ENCODE data around the gene ADGRD2.

ADGRD2 gene

DNA sequence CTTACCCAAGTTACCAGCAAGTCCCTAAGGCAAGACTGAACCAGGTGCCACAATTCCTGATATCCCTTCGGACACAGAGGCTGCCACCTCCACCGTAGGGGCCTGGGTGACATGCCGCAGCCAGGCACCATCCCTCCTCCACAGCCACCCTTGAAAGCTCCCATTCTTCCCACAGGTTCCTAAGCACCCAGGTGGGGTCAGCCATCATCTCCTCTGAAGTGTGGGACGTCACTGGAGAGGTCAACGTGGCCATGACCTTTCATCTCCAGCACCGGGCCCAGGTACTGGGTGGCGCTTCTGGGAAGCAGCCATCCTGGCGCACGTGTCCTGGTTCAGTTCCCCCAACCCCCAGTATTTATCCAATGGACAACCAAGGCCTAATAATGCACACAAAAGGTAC is 8.2 kb downstream of the ADGRD2 start:
- Mint-ChIP-seq H3K36me3 (ENCODE audit: low read depth) (no peaks in the 10 kb centered on the region), H3K27me3 (peaks cover 4% of the 10 kb centered on the region), H3K4me1 (no peaks in the 10 kb centered on the region), H3K27ac (no peak overlapping the region), H3K9me3 (no peaks in the 10 kb centered on the region), H3K4me3 (no peak overlapping the region)
- ATAC-seq: no peak
- no peak for DNase-seq

DNA sequence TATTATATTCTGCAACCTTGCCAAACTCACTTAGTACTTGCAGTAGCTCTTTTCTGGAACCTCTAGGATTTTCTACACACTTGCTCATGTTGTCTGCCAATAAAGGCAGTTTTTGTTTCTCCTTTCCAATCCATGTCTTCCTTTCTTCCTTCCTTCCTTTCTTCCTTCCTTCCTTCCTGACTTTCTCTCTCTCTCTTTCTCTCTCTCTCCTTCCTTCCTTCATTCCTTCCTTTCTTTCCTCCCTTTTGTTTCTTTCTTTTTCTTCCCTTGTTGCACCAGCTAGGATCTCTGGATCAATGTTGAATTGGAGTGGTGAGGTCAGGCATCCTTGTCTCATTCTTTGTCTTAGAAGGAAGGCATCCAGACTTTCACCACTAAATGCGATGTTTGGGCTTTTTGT is 12.5 kb downstream of the ADGRD2 start:
- DNase-seq: no peak
- H3K27me3 Mint-ChIP-seq: peaks cover 3% of the 10 kb centered on the region
- H3K4me1 Mint-ChIP-seq: no peaks in the 10 kb centered on the region
- no peaks in the 10 kb centered on the region for H3K36me3 Mint-ChIP-seq (ENCODE audit: low read depth)
- no peaks in the 10 kb centered on the region for H3K9me3 Mint-ChIP-seq
- no peak overlapping the region for H3K27ac Mint-ChIP-seq
- no peak for ATAC-seq
- no peak overlapping the region for H3K4me3 Mint-ChIP-seq

DNA sequence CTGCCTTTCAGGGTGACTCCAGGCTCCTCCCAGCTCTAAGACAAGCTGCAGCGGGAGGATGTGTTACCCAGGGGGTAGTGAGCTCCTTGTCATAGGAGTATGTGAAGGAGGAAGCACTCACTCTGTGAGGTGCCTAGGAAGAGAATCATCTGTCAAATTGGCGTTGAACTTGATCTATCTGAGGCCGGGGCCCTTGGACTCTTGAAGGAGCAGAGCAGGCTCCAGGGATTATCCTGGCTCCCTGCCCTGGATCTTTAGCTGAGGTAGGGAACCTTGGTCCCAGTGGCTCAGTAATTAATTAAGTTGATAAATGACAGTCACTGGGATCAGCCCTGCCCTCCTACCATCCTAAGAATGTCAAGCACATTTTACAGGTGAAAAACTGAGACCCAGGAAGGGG is 15.5 kb downstream of the ADGRD2 start:
- no peak for DNase-seq
- no peaks in the 10 kb centered on the region for H3K4me1 Mint-ChIP-seq
- ATAC-seq: no peak
- H3K27ac Mint-ChIP-seq: no peak overlapping the region
- no peaks in the 10 kb centered on the region for H3K36me3 Mint-ChIP-seq (ENCODE audit: low read depth)
- peaks cover 3% of the 10 kb centered on the region for H3K27me3 Mint-ChIP-seq
- no peak overlapping the region for H3K4me3 Mint-ChIP-seq
- H3K9me3 Mint-ChIP-seq: no peaks in the 10 kb centered on the region

DNA sequence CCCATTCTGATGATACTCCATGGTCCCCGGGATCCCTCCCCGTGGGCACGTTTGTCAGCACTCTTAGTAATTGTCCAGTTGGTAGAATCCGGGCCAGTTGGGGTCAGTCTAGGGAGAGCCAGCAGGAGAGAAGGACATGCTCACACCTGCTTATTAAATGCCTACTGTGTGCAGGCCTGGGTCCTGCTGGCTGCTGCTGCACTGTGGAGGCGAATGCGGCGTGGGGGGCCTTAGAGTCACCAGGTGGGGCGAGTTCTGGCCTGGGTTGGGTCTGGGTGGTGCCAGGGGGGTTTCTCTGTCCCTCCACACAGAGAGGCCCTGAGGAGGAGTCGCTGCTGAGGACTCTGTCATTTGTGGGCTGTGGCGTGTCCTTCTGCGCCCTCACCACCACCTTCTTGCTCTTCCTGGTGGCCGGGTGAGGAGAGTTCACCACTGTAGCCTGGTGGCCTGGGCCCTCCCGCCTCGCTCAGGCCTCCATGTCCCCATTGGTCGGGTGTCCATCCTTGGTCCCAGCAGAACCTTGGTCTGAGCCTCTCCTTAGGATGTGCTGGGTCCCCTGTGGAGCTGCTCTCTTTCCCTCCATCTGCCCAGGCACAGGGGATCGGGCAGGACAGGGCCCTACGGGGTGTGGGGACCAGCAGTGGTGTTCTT is 17.3 kb downstream of the ADGRD2 start:
- DNase-seq (no peak), ATAC-seq (no peak)
- Mint-ChIP-seq H3K27me3 (peaks cover 3% of the 10 kb centered on the region), H3K27ac (no peak overlapping the region), H3K4me3 (no peak overlapping the region), H3K4me1 (no peaks in the 10 kb centered on the region), H3K9me3 (no peaks in the 10 kb centered on the region), H3K36me3 (ENCODE audit: low read depth) (no peaks in the 10 kb centered on the region)

DNA sequence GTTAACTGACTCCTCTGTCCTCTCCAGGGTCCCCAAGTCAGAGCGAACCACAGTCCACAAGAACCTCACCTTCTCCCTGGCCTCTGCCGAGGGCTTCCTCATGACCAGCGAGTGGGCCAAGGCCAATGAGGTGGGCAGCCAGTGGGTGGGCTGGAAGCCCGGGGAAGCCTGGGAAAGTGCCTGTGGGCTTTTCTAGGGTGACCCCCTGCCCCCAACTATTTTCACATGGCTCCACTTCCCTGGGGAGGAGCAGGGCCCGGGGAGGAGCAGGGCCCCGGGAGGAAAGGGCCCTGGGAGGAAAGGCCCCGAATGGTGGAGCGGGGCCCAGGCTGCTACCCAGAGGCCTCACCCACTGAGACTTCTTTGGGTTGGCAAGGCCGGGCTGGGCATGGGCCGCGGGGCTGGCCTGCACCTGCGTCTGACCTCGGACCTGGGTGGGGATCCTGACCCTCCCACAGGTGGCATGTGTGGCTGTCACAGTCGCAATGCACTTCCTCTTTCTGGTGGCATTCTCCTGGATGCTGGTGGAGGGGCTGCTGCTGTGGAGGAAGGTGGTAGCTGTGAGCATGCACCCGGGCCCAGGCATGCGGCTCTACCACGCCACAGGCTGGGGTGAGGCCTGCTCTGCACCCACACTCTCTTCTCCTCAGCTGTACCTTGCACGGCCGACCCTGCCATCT is 17.9 kb downstream of the ADGRD2 start:
- no peak for ATAC-seq
- Mint-ChIP-seq H3K9me3 (no peaks in the 10 kb centered on the region), H3K4me3 (no peak overlapping the region), H3K36me3 (ENCODE audit: low read depth) (no peaks in the 10 kb centered on the region), H3K27me3 (peaks cover 4% of the 10 kb centered on the region), H3K27ac (no peak overlapping the region), H3K4me1 (no peaks in the 10 kb centered on the region)
- no peak for DNase-seq

DNA sequence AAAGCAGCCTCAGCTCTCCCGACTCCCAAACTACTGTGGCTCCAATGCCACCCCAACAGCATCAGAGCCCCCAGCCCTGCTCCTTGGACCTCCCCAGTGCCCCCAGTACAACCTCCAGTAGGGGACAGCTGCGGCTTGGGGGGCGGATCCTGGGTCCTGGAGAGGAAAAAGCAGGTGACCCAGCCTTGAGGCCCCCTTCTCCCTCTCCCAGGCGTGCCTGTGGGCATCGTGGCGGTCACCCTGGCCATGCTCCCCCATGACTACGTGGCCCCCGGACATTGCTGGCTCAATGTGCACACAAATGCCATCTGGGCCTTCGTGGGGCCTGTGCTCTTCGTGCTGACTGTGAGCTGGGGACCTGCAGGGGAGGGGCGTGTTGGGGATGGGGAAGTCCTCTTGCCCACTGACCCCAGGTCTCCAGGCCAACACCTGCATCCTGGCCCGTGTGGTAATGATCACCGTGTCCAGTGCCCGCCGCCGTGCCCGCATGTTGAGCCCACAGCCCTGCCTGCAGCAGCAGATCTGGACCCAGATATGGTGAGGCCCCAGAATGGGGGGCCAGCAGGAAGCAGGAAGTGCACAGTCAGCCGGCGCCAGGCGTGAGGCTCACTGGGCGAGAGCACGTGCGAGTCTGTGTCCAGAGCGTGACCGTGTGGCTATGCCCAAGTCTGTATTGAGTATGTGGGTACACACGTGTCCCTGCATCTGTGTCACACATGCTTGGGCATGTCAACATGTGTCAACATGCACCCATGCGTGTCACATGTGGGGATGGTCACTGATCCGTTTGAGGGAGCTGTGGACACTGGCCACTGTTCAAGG is 19.0 kb downstream of the ADGRD2 start:
- H3K4me1 Mint-ChIP-seq: no peaks in the 10 kb centered on the region
- H3K4me3 Mint-ChIP-seq: no peak overlapping the region
- H3K36me3 Mint-ChIP-seq (ENCODE audit: low read depth): no peaks in the 10 kb centered on the region
- DNase-seq: no peak
- no peaks in the 10 kb centered on the region for H3K9me3 Mint-ChIP-seq
- peaks cover 9% of the 10 kb centered on the region for H3K27me3 Mint-ChIP-seq
- ATAC-seq: no peak
- no peak overlapping the region for H3K27ac Mint-ChIP-seq

DNA sequence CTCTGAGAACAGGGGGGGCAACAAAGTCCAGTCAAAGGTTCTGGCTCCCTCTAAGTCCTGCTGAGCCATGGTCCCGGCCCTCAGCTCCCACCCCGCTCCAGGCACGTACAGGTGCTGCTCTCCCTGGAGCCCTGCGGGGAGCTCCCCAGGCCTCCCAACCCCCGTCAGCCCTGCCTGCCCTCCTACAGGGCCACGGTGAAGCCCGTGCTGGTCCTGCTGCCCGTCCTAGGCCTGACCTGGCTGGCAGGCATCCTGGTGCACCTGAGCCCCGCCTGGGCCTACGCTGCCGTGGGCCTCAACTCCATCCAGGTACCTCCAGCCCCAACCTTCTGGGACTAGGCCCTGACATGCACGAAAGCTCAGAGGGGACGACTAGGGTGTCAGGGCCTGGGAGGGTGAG is 20.1 kb downstream of the ADGRD2 start:
- H3K36me3 Mint-ChIP-seq (ENCODE audit: low read depth): no peaks in the 10 kb centered on the region
- ATAC-seq: no peak

DNA sequence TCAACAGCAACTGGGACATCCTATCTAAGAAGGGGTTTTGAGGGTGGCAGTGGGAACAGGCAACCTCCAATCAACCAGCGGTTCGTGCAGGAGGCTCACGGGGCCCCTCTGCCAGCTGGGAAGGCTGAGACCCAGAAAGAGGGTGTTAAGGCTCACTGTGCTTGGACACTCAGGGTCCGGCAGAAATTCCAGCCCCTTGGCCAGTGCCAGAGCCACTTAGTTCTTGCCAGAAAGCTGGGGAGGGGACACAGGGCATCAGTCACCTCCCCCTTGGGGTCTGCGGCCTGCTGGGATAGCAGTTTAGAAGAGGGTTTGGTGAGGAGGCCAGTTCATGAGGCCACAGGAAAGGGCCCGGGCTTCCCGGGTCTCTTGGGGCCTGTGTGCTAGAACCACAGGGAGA is 20.5 kb downstream of the ADGRD2 start:
- no peaks in the 10 kb centered on the region for H3K36me3 Mint-ChIP-seq (ENCODE audit: low read depth)
- DNase-seq (no peak), ATAC-seq (no peak)
- H3K27me3 Mint-ChIP-seq: peaks cover 7% of the 10 kb centered on the region
- no peak overlapping the region for H3K27ac Mint-ChIP-seq
- H3K4me1 Mint-ChIP-seq: no peaks in the 10 kb centered on the region
- H3K9me3 Mint-ChIP-seq: no peaks in the 10 kb centered on the region
- H3K4me3 Mint-ChIP-seq: no peak overlapping the region

More for the DNA sequence above, 20.1 kb downstream of the ADGRD2 start:
- Mint-ChIP-seq H3K27ac (no peak overlapping the region), H3K4me3 (no peak overlapping the region), H3K9me3 (no peaks in the 10 kb centered on the region), H3K27me3 (peaks cover 7% of the 10 kb centered on the region), H3K4me1 (no peaks in the 10 kb centered on the region)
- DNase-seq: no peak

DNA sequence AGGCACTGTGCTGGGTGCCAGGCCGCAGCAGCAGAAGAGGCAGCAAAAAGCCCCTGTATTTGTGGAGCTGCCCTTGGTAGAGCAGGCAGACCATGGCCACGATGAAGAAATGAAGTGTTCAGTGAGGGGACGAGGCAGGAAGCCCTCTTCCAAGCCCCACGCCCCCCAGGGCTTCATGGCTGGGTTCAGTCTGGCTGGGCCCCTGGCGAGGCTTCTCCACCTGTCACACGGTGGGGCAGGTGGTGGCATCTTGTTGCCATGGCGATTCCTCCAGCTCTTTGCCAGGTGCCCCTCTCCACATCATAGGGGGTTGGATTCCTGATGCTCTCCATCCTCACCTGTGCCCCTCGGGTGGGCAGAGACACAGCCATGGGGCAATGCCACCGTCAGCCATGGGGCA is 21.5 kb downstream of the ADGRD2 start:
- no peak overlapping the region for H3K27ac Mint-ChIP-seq
- H3K36me3 Mint-ChIP-seq (ENCODE audit: low read depth): no peaks in the 10 kb centered on the region
- H3K4me1 Mint-ChIP-seq: no peaks in the 10 kb centered on the region
- DNase-seq (no peak), ATAC-seq (no peak)
- H3K4me3 Mint-ChIP-seq: no peak overlapping the region
- no peaks in the 10 kb centered on the region for H3K9me3 Mint-ChIP-seq
- H3K27me3 Mint-ChIP-seq: peaks cover 10% of the 10 kb centered on the region

DNA sequence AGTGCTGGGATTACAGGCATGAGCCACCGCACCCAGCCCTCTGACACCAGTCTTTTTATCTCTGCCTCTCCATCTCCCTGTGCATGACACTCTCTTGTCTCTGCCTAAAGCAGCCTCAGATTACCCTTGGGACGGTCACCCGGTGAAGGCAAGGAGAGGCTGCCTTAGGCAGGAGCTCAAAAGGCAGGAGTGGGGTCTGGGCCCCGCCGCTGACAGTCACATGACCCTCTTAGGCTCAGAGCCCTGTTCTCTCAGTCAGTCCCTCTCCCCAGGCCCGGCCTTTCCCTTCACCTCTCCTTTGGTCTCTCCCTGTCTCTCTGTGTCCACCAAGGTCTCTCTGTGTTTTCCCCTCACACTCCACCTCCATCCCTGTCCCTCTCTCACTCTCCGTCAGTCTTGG is 22.5 kb downstream of the ADGRD2 start:
- ATAC-seq: no peak
- peaks cover 13% of the 10 kb centered on the region for H3K27me3 Mint-ChIP-seq
- no peaks in the 10 kb centered on the region for H3K9me3 Mint-ChIP-seq
- no peak overlapping the region for H3K4me3 Mint-ChIP-seq
- H3K27ac Mint-ChIP-seq: no peak overlapping the region
- H3K36me3 Mint-ChIP-seq (ENCODE audit: low read depth): no peaks in the 10 kb centered on the region
- no peak for DNase-seq
- H3K4me1 Mint-ChIP-seq: no peaks in the 10 kb centered on the region

DNA sequence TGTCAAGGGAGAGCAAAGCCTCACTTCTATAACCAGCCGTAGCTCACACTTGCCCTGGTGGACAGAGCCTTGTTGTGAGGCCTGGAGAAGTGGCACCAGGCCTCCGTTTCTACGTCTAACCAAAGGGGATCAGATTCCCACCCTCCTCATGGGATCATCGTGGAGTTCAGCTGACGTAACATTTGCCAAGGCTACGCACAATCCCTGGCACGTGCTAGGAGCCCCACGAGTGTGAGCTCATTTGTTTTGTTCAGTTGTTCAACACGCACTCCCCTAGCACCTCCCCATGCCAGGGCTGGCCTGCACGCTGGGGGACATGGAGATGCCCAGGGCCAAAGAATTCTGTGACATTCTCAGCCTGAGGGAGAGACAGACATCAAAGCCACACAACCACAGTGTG is 23.1 kb downstream of the ADGRD2 start:
- no peak for ATAC-seq
- H3K27ac Mint-ChIP-seq: no peak overlapping the region
- peaks cover 15% of the 10 kb centered on the region for H3K27me3 Mint-ChIP-seq
- no peak for DNase-seq
- no peaks in the 10 kb centered on the region for H3K4me1 Mint-ChIP-seq
- H3K9me3 Mint-ChIP-seq: no peaks in the 10 kb centered on the region
- H3K4me3 Mint-ChIP-seq: no peak overlapping the region
- no peaks in the 10 kb centered on the region for H3K36me3 Mint-ChIP-seq (ENCODE audit: low read depth)

DNA sequence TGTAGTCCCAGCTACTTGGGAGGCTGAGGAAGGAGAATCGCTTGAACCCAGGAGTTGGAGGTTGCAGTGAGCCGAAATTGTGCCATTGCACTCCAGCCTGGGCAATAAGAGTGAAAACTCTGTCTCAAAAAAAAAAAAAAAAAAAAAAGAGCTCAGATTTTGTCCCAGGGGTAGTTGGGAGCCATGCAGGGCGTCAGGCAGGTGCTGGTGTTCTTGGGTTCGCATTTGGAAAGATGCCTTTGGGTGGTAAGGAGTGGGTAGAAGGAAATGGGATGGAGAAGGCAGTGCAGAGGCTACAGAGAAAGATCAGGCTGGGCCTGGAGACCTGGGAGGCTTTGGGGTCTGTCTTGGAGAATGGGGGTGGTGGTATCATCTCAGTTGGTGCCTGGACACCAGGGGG is 23.9 kb downstream of the ADGRD2 start:
- ATAC-seq (no peak), DNase-seq (no peak)
- Mint-ChIP-seq H3K4me3 (no peak overlapping the region), H3K4me1 (no peaks in the 10 kb centered on the region), H3K27ac (no peak overlapping the region), H3K36me3 (ENCODE audit: low read depth) (no peaks in the 10 kb centered on the region), H3K27me3 (peaks cover 22% of the 10 kb centered on the region), H3K9me3 (no peaks in the 10 kb centered on the region)

DNA sequence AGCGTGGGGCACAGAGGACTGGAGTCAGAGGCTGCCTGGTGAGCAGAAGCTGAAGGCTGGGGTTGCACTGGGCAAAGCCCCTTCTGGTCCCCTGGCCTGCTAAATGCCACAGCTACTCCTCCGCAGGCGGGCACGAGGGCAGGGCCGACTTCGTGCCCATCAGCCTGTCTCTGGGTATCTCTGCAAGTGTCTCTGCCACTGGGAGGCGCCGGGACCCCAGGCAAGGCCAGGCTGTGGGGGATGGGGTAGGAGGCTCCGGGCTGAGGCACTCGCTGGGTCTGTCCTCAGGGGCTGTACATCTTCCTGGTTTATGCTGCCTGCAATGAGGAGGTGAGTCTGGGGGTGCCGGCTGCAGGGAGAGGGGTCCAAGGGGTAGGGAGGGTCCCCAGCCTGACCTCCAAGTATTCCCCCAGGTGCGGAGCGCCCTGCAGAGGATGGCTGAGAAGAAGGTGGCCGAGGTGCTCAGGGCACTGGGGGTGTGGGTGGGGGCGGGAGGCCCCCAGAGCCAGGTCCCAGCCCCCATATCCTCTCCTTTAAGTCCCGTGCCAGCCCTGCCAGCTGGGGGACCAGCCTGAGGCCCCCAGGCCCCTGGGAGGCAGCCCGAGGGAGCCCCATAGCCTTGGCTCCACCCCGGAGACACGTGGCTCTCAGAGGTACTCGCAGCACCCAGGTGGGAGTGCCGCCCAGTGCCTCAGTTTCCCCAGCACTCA is 25.1 kb downstream of the ADGRD2 start:
- H3K4me1 Mint-ChIP-seq: no peaks in the 10 kb centered on the region
- H3K27ac Mint-ChIP-seq: no peak overlapping the region
- ATAC-seq: no peak
- peaks cover 25% of the 10 kb centered on the region for H3K27me3 Mint-ChIP-seq
- no peaks in the 10 kb centered on the region for H3K36me3 Mint-ChIP-seq (ENCODE audit: low read depth)
- DNase-seq: no peak
- no peak overlapping the region for H3K4me3 Mint-ChIP-seq
- H3K9me3 Mint-ChIP-seq: no peaks in the 10 kb centered on the region

DNA sequence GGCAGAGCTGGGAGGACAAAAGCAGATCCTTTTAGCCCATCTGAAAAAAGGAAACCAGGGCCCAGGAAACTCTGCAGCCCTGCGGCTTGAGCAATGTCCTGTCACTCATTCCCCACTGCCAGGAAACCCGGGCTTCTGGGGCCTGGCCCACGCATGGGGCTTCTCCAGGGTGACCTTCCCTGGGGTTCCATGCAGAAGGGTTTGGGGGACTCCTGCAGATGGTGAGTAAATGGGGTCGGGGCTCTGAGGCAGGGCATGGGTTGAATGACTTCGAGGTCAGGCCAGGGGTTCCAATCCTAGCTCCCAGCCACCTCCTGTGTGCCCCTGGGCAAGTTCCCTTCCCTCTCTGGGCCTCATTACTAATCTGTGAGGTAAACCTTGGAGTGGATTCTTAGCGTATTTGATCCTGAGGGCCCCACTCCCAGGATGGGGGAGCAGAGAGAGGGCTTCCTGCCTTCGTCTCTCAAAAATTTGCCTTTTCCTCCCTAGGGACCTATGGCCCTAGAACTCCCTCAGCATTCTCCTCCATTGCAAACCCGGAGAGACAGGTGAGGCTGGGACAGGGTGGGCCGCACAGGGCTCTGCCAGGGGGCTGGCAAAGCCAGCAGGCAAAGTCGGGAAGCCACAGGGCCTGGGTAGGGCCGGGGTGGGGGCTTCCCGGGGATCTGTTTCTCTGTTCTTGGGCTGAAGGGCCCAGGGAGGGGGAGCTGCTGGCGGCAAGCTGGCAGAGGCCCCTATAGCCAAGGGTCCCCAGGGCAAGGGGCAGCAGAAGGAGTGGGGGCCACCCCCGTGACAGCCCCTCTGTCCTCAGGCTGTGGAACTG is 25.8 kb downstream of the ADGRD2 start:
- Mint-ChIP-seq H3K4me3 (no peak overlapping the region), H3K9me3 (no peaks in the 10 kb centered on the region), H3K36me3 (ENCODE audit: low read depth) (no peaks in the 10 kb centered on the region), H3K27ac (no peak overlapping the region), H3K27me3 (peaks cover 25% of the 10 kb centered on the region), H3K4me1 (no peaks in the 10 kb centered on the region)
- DNase-seq (no peak), ATAC-seq (no peak)
